ENCODE measurements around the gene TRIM15. TPM values are rescaled to one million over a fixed set of nuclear protein-coding genes. Genes with fewer than 3 reads are reported as not detected.

The TRIM15 gene
- total and polyA plus RNA-seq, 2 of the 4 experiments (the other 2 are of a cell fraction): not detected

- no peaks in the 10 kb centered on the region for H3K9me1 ChIP-seq (ENCODE audit: insufficient read depth, low read length)
- no peak overlapping the region for H3K4me3 ChIP-seq (ENCODE audit: insufficient read depth, low read depth, low read length)
- ChIA-PET POLR2A (ENCODE audit: unreplicated experiment) (no interaction called here), CTCF (no interaction called here)
- H3K27me3 ChIP-seq (ENCODE audit: control insufficient read depth, insufficient read depth, low read length): peaks cover 37% of the 10 kb centered on the region
- H3K9me3 ChIP-seq (ENCODE audit: control insufficient read depth, insufficient read depth, low read length): no peaks in the 10 kb centered on the region
- intact Hi-C loops (cut with micrococcal nuclease): no loop called here
- H3K27ac ChIP-seq (ENCODE audit: insufficient read depth, low read length): no peak overlapping the region
- no CpG with 5 or more reads among the region's 3 CpGs for WGBS, 2 experiments (ENCODE audit: extremely low coverage in 2 of 2, insufficient read length in 1 of 2)
- no peak overlapping the region for H3K4me2 ChIP-seq (ENCODE audit: low read depth, low read length)
- TF ChIP-seq RCOR1 (IDR thresholded peaks at IDR 0.05; ENCODE audit: insufficient replicate concordance, low read length) (no peak), BHLHE40 (IDR thresholded peaks at IDR 0.05; ENCODE audit: low read depth, low read length) (no peak), RFX5 (IDR thresholded peaks at IDR 0.05; ENCODE audit: low read depth, low read length) (no peak), MXI1 (IDR thresholded peaks at IDR 0.05; ENCODE audit: borderline replicate concordance, low read depth, low read length) (no peak), POLR2A (IDR thresholded peaks at IDR 0.05; ENCODE audit: low read depth, low read length) (no peak), RAD21 (IDR thresholded peaks at IDR 0.05; ENCODE audit: low read length) (no peak), CHD1 (IDR thresholded peaks at IDR 0.05; ENCODE audit: low read depth, low read length) (no peak), CEBPB (IDR thresholded peaks at IDR 0.05; ENCODE audit: low read depth, low read length) (no peak), MAFK (IDR thresholded peaks at IDR 0.05; ENCODE audit: low read depth, low read length) (no peak), CTCF (conservative IDR thresholded peaks at IDR 0.05; ENCODE audit: low read depth, low read length) (no peak), NFE2L2 (IDR thresholded peaks at IDR 0.05; ENCODE audit: low read depth, low read length) (no peak), MAZ (IDR thresholded peaks at IDR 0.05; ENCODE audit: borderline replicate concordance, low read depth, low read length) (no peak), FOS (IDR thresholded peaks at IDR 0.05; ENCODE audit: low read depth, low read length) (no peak), USF2 (IDR thresholded peaks at IDR 0.05; ENCODE audit: low read depth, low read length) (no peak), ELK1 (IDR thresholded peaks at IDR 0.05; ENCODE audit: borderline replicate concordance, low read depth, low read length) (no peak), SMC3 (IDR thresholded peaks at IDR 0.05; ENCODE audit: low read depth, low read length) (no peak)
- BruUV-seq (replicated peaks): no TSS peak
- no peak overlapping the region for H3K14ac ChIP-seq (replicated peaks; ENCODE audit: low read depth, low read length)
- no peak overlapping the region for H2BK5ac ChIP-seq (ENCODE audit: low read depth, low read length, poor library complexity, severe bottlenecking)
- no peak overlapping the region for H2BK15ac ChIP-seq (ENCODE audit: low read depth, low read length)
- no peak overlapping the region for H2AK9ac ChIP-seq (replicated peaks; ENCODE audit: low read depth, low read length, poor library complexity)
- no peak overlapping the region for H3K23ac ChIP-seq (ENCODE audit: low read depth, low read length)
- H3K56ac ChIP-seq (ENCODE audit: extremely low read depth, insufficient read depth, low read length): no peak overlapping the region
- no peaks in the 10 kb centered on the region for H3K4me1 ChIP-seq (ENCODE audit: control insufficient read depth, insufficient read depth, low read length)
- H3K36me3 ChIP-seq (ENCODE audit: control insufficient read depth, insufficient read depth, low read length): no peaks in the 10 kb centered on the region
- in situ Hi-C loops (cut with MboI; ENCODE audit: low sequenced_read_pairs): no loop called here
- H4K91ac ChIP-seq (ENCODE audit: insufficient read depth, low read depth, low read length): no peak overlapping the region
- no peak overlapping the region for H4K8ac ChIP-seq (ENCODE audit: low read depth in 2 of 2, low read length in 2 of 2)
- H4K20me1 ChIP-seq (ENCODE audit: insufficient read depth, low read length): no peaks in the 10 kb centered on the region
- H2BK120ac ChIP-seq (ENCODE audit: low read depth, low read length): no peak overlapping the region
- DNase-seq: no peak
- H2AFZ ChIP-seq (replicated peaks; ENCODE audit: low read length, poor library complexity): no peak overlapping the region
- H3K9ac ChIP-seq (ENCODE audit: low read depth, low read length): no peak overlapping the region
- no peak overlapping the region for H2BK20ac ChIP-seq (ENCODE audit: low read depth, low read length)
- no peak overlapping the region for H3K18ac ChIP-seq (ENCODE audit: low read depth, low read length)
- H3K79me1 ChIP-seq (ENCODE audit: low read depth in 1 of 2, low read length in 2 of 2): no peaks in the 10 kb centered on the region
- no peak overlapping the region for H2AK5ac ChIP-seq (ENCODE audit: low read depth, low read length)
- no peak overlapping the region for H4K5ac ChIP-seq (ENCODE audit: low read depth, low read length)
- no peak overlapping the region for H3K4ac ChIP-seq (ENCODE audit: low read depth, low read length)
- dilution Hi-C loops (cut with HindIII; ENCODE audit: low sequenced_read_pairs, unreplicated experiment): no loop called here
- ATAC-seq (ENCODE audit: low read depth): no peak
These were observed 16.2 kb upstream of the TRIM15 start for GRCh38 chr6:30147096-30147495.
